NCI-H1105 (cell line): Measurements from ENCODE around the gene DPP8.
"Not testable (repeated sequence)": the region's sequence is repeated elsewhere in the genome, so short reads cannot be mapped to it uniquely, and the experiment has no call there.

ENCODE experiments used
- DNase-seq: peaks from one replicate; lab custom pipeline; 2025; lab: John Stamatoyannopoulos, UW

Gene DPP8

DNA sequence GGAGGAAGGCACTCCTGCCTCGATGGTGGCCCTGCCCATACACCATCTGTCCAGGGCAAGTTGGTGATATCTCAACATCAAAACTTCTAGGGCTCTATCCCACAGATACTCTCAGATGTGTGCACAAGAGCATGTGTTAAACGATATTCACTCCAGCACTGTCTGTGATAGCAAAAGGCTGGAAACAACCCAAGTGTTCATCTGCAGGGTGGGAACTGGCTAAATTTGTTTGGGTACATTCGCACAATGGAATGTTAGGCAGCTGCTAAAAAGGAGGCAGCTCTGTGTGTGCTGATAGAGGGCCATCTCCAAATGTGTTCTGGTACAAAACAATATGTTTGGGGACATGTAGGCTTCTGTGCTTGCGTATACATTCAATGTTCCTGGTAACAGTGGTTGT lies 114.5 kb downstream of the DPP8 start:
- DNase-seq = no peak

DNA sequence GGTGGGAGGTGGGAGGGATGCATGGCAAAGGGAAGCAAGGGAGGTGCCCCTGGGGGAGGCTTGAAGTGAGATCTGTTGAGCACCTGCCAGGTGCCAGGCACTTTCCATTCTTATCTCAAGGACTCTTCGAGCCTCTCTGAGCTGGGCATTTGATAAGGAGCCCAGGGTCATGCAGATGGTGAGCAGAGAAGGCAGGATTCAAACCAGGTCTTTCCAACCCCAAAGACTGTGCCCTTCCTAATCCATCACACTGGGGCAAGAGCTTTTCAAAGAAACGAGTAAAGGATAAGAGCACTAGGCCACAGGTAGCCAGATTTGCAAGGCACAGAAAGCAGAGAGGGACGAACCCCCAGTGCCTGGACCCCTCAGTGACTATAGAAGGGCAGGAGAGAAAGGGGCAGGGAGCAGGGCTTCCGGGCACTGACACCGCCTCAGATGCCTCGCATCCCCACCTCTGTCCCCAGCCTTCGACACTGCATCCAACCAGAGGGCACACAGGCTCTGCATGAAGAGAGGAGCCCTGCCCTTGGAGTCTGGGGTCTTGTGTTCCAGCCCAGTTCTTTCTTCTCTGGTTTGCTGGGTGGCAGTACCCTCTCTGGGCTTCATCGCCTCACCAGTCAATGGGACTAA lies 115.8 kb downstream of the DPP8 start:
- DNase-seq = no peak

DNA sequence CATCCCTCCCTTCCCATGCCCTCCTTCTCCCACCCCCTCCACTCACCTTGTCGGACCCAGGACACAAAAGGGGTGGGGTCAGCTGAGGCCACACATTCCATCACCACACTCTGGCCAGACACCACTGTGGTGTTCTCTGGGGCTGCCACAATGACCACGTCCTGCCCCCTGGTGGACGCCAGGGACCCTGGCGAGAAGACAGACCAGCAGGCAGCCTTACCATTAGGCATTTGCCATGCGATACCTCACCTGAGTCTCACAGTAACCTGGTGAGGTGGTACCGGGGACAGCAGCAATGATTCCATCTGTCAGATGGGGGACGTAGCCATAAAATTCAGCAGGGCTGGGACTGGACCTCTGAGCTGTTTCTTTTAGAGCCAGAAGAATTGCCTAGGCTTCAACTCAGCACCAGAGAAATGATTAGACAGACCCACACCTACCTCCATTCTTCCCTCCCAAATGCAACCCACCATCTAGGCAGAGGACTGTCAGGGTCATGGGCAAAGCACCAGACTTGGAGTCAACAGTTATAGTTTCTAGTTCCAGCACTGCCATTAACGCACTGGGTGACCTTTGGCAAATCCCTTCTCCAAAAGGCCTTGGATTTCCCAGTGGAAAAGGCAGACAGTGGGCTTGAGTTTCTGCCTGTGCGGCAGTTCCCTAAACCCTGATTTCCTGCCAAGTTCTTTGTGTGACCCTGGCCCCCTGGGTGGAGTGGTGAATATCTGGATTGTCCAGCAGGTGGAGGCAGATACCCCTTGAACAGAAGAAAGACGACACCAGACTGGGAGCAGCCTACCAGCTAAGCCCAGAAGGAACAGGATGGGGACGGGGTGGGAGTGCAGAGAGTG lies 116.5 kb downstream of the DPP8 start:
- DNase-seq = peak; percentile 93

DNA sequence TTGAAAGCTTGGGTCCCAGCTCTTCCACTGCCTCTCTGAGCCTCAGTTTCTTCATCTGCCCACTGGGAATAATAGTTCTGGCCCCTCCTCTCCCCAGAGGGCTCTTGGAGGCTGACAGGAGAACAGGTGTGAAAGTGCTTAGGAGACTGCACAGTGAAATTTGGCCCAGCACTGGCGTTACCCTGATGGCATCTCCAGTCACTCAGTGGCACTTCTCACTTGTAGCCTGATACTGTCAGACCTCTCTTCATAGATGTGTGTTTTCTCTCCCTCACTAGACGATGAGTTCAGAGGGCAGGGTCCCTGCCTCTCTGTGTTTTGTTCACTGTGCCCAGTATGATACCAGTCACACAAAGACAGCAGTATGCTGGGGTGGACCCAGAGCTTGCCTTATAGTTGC lies 117.5 kb downstream of the DPP8 start:
- DNase-seq = no peak

DNA sequence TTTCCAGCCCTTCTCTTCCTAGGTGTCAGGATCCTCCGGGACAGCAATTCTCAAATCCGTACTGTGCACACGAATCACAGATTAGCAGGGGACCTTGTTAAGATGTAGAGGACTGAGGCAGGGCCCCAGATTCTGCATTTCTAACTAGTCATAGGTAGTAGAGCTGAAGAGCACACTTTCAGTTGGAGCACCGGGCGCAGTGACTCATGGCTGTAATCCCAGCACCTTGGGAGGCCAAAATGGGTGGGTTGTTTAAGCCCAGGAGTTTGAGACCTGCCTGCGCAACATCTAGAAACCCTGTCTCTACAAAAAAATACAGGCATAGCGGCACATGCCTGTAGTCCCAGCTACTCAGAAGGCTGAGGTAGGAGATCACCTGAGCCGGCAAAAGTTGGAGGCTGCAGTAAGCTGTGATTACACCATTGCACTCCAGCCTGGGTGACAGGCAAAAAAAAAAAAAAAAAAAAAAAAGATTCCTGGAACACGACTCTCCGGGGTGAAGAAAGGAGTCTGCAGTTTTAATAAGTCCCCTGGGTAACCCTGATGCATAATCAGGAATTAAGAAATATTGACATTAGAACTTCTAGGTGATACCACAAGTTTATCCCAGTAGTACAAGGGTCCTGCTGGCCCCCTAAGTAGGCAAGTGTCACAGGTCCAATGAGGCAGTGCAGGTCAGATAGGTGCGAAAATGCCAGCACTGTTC lies 118.3 kb downstream of the DPP8 start:
- no peak for DNase-seq

DNA sequence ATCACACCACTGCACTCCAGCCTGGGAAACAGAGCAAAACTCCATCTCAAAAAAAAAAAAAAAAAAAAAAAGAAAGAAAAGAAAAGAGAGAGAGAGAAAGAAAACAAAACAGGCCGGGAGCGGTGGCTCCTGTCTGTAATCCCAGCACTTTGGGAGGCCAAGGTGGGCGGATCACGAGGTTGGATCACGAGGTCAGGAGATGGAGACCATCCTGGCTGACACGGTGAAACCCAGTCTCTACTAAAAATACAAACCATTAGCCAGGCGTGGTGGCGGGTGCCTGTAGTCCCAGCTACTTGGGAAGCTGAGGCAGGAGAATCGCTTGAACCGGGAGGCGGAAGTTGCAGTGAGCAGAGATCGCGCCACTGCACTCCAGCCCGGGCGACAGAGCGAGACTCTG lies 119.0 kb downstream of the DPP8 start:
- DNase-seq = not testable (repeated sequence)

DNA sequence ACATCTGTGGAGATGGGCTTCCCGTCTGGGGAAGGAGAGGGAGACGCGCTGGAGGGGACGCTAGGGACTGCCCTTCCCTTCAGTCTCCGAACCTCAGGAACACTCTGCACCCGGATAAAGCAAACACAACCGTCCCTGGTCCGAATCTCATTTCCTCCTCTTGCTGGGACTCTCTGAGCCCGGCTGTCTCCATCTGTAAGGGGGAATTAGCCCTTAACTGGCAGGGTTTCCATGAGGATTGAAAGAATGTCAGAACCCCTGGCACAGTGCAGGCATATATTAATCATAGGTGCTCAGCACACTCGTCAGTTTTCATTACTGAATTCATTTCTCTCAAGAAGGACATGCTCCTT lies 120.5 kb downstream of the DPP8 start:
- DNase-seq = no peak

DNA sequence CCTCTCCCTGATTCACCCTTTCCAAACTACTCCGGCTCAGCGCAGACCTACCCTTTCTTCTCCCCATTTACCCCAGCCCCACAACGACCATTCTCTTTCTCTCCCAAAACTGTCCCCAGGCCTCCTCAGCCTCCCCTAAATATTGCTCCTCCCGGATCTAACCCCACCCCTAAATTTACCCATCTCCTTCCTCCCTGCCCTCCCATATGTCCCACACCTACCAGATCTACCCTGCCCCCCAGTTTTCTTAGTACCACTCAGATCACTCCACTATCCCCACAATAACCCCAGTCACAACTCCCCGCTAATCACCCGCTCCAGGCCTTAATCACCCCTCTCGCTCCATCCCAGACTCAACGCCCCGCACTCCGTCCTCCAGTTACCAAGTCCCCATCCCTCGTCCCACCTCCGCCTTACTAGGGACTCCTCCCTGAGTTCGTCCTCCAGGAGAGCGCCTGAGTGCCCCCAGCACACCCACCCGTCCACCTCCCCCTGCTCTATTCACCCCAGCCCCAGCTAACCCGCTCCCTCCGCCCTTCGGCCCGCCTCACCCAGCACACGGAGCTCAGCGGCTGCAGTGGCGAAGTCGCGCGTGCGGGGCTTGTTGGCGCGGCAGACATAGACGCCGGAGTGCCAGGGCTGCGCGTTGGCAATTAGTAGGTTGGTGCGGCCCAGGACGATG lies 121.1 kb downstream of the DPP8 start:
- DNase-seq = no peak

DNA sequence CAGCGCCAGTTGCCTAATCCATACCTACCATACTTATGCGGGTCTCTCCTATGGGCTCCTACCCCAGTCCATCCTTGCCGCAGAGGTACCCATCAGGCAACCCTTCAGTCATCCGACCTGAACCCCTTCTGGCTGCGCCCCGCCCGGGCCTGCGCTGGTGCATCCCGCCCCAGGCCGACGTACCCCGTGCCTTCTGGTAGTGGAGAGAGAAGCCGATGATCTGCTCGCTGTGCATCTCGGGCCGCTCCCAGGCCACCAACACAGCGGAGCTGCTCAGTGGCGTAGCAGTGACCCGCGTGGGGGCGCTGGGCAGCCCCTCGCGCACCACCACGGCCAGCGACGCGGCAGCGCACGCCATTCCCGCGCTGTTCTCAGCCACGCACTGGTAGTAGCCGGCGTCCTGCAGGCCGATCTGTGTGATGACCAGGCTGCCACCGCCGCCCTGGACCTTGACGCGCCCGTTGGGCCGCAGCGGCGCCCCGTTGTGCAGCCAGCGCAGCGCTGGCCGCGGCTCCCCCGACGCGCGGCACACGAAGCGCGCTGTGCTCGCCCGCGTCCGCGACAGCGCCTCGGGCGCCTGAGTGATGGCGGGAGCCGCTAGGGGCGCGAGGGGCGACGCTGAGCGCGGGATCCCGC lies 121.8 kb downstream of the DPP8 start:
- DNase-seq = no peak

DNA sequence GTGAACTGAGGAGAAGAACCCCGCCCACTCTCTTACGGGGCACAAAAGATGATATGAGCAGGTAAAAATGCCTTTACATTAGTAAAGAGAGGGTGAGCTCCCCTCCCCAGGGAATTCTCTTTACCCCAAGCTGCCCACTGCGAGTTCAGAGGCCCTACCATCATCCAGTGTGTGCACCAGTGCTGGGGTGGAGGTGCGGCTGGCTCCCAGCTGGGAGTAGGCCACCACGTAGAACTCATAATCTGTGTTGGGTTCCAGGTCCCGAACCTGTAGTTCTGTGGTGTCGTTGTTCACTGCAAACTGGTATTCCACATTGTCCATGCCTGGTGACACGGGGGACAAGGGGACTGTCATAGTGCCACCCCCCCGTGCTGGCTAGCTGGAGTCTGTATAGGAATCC lies 122.6 kb downstream of the DPP8 start:
- no peak for DNase-seq

DNA sequence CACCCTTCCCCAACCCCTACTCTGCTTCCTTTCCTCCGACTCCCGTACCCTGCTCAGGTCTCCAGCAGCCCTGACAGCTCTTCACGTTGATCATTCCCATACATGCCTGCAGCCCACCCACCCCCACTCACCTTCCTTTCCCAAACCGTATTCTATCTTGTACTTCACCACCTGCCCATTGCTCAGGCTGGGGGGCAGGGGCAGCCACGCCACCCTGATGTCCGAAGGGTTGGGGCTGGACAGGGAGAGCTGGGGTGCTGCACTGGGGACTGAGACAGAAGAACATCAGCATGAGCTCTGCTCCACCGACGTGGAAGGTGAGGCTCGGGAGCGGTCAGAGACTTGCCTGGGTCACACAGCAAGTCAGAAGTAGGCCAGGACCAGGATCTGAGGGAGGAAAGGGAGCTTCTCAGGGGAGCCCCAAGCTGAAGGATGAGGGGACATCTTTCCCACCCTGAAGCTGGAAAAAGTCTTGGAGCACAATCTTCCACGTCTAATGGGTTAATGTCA lies 123.2 kb downstream of the DPP8 start:
- no peak for DNase-seq

DNA sequence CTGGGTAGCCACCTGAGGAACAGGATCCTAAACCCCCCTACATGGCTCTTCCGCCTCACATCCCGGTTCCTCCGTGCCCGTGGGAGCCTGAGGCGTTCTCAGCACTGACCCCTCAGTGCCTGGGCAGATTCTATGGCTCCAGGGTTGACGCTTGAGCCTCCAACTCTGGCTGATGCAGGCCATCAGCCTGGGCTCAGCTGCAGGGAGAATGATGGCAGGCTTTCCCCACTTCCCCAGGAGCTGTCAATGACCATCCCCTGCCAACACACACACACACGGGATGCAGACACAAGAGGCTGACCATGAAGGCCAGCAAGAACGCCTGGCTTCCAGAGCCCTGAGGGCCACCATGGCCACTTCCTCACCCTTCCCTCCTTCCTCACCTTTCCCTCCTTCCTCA lies 123.9 kb downstream of the DPP8 start:
- DNase-seq = no peak

DNA sequence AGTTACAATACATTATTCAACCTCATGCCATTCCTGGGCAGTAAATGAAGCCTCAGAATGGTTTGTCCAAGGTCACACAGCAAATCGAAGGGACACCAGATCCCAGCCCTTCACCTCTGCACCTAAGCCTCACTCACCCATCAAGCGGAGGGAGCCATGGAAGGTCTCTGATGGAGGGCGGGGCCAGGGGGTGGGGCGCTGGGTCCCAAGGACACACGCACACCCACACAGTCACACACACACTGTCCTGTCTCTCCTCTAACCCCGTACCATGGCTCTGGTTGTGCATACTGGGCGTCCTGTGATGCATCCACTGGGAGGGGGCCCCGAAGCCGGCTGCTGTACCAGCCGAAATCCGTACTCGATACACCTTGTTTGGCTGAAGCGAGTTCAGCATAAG lies 124.4 kb downstream of the DPP8 start:
- no peak for DNase-seq
